Measurements from ENCODE around the gene SETD3. TPM values are rescaled to one million over a fixed set of nuclear protein-coding genes. Genes with fewer than 3 reads are reported as not detected.

Gene SETD3
- total RNA-seq, 6 experiments from 2014 or later, result 24.7 to 42.0 (median 28.8) TPM

DNA sequence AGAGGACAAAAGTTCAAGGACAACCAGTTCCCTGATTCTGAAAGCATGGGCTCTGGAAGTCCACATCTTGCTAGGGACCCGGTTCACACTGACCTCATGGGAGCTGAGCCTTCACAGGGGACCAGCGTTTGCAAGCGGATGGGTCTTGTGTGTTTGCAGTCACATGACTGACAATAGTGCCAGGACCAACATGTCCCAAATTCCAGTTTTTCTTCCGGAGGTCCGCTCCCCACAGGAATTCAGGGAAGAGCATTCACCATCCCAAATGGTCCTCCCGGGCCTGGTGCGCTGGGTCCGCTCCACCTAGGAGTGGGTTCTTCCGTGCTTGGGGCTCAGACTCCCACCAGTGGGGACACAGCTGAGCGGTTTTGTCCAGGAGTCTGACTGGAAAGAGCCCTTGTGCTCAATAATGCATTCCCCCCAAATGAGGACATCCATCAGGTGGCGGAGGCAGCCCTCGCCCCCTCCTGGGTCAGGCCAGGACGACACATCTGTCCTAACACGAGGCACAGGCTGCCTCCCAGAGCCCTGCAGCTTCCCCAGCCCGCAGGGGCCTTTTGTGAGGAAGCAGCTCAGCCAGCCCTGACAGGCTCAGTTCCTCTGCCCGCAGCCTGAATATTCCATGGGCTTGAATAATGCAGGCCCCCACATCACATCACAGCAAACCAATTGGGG lies 116.9 kb downstream of the SETD3 start:
- ATAC-seq (no peak), DNase-seq (no peak)
- H3K4me3 ChIP-seq, result no peak overlapping the region
- no peak overlapping the region for H3K27ac ChIP-seq
- intact Hi-C loops (cut with DNase I), result no loop called here
- WGBS (ENCODE audit: insufficient coverage, low coverage, low lambda C conversion rate, missing lambda C conversion rate), result no CpG with 5 or more reads among the region's 16 CpGs
- TF ChIP-seq, protein P1, sequence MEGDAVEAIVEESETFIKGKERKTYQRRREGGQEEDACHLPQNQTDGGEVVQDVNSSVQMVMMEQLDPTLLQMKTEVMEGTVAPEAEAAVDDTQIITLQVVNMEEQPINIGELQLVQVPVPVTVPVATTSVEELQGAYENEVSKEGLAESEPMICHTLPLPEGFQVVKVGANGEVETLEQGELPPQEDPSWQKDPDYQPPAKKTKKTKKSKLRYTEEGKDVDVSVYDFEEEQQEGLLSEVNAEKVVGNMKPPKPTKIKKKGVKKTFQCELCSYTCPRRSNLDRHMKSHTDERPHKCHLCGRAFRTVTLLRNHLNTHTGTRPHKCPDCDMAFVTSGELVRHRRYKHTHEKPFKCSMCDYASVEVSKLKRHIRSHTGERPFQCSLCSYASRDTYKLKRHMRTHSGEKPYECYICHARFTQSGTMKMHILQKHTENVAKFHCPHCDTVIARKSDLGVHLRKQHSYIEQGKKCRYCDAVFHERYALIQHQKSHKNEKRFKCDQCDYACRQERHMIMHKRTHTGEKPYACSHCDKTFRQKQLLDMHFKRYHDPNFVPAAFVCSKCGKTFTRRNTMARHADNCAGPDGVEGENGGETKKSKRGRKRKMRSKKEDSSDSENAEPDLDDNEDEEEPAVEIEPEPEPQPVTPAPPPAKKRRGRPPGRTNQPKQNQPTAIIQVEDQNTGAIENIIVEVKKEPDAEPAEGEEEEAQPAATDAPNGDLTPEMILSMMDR (IDR thresholded peaks at IDR 0.05), result no peak
- no peak for TF ChIP-seq POLR2A (IDR thresholded peaks at IDR 0.05)
- no peaks in the 10 kb centered on the region for H3K27me3 ChIP-seq
- no peaks in the 10 kb centered on the region for H3K9me3 ChIP-seq
- no peaks in the 10 kb centered on the region for H3K4me1 ChIP-seq
- no peaks in the 10 kb centered on the region for H3K36me3 ChIP-seq

DNA sequence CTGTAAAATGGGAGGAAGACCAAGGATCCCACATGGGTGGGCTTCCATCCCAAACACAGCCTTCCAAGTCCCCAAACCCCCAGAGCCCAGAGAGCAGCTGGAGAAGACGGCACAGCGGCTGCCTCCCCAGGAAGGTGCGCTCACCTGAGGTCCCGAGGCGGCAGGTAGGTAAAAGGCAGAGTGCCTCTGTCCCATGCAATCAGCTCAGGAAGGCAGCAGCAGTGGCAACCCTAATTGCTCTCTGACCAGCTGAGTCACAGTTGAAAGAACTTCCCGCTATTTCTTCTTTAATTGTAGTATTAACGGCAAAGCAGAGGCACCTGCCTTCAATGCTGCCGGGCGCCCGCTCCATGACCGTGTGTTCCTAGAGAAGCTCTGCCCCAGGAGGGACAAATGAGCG lies 117.6 kb downstream of the SETD3 start:
- DNase-seq (no peak), ATAC-seq (no peak)
- no peaks in the 10 kb centered on the region for H3K36me3 ChIP-seq
- H3K4me1 ChIP-seq, result no peaks in the 10 kb centered on the region
- intact Hi-C loops (cut with DNase I), result no loop called here
- H3K27me3 ChIP-seq, result no peaks in the 10 kb centered on the region
- H3K4me3 ChIP-seq, result no peak overlapping the region
- H3K27ac ChIP-seq, result no peak overlapping the region
- TF ChIP-seq, protein P1 (IDR thresholded peaks at IDR 0.05), result no peak
- no peaks in the 10 kb centered on the region for H3K9me3 ChIP-seq
- 68% methylated on average over 6 of the region's 12 CpGs for WGBS (ENCODE audit: insufficient coverage, low coverage, low lambda C conversion rate, missing lambda C conversion rate)

DNA sequence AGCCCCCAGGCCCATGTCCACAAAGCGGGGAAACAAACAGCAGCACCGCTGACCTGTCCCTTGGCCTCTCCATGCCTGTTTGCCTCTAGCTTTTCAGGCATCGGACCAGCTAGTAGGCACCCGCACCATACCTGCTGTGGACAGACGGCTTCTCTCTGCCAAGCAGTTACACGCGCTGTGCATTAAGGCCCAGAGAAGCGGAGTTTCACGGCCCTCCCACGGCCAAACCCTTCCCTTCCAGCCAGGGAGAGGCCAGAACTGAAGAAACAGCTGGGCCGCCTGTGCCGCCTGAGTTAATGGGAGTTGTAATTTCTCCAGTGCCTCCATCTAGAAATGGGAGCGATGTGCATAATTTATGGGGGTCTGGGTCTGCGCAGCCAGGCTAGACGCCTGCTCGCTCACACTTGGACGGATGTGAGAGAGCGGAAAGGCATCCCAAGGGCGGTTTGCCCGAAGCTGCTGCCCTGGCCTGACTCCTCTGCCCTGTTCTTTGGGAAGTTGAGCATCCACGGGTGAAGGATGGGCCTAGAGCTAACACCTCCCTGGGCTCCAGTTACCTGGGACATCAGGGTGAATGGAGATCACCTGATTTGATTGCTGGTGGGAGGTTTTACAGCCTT lies 119.0 kb downstream of the SETD3 start:
- no peak for DNase-seq

DNA sequence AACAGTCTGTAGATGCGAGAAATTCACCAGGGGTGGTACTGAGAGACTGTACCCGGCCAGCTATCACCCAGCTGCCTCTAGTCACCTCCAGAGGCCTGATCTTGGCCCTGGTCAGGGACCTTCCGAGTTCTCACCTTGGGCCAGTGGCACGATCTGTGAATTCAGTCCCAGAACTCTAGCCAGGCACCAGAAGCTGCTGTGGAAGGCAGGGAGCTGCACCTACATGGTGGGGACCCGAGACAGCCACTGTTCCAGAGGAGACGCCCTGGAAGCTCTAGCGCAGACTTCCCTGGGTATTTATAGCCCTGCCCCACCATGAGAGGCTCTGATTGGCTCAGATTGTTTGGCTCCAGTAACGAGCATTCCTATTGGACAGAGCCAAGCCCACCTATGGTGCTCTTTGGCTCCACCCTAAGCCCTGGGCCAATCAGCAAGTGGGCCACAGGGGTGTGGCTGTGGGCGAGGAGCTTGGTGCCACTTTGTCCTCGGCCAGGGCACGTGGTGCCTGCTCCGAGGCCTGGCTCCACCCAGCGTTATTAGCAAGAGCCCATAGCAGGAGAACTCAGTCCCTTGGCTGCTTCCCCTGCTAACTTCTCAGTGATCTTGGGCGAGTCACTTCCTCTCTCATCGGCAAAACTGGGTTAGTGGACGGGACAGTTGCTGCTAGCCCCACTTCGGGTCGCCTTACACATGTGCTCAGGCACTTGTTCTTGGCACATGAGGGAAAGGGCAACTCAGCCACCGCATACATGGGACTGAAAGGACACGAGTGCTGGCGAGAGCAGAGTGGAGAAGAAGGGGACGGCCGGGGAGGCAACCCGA lies 119.7 kb downstream of the SETD3 start:
- H3K27me3 ChIP-seq, result no peaks in the 10 kb centered on the region
- no peak overlapping the region for H3K4me3 ChIP-seq
- H3K4me1 ChIP-seq, result no peaks in the 10 kb centered on the region
- no peak for TF ChIP-seq POLR2A (IDR thresholded peaks at IDR 0.05)
- TF ChIP-seq, protein P1 (IDR thresholded peaks at IDR 0.05), result no peak
- intact Hi-C loops (cut with DNase I), result no loop called here
- H3K9me3 ChIP-seq, result no peaks in the 10 kb centered on the region
- DNase-seq (no peak), ATAC-seq (no peak)
- no peaks in the 10 kb centered on the region for H3K36me3 ChIP-seq
- 87% methylated on average over 4 of the region's 24 CpGs for WGBS (ENCODE audit: insufficient coverage, low coverage, low lambda C conversion rate, missing lambda C conversion rate)
- no peak overlapping the region for H3K27ac ChIP-seq

More for the DNA sequence above, 119.0 kb downstream of the SETD3 start:
- Histone ChIP-seq H3K9me3 (no peaks in the 10 kb centered on the region), H3K4me1 (no peaks in the 10 kb centered on the region), H3K27me3 (no peaks in the 10 kb centered on the region), H3K4me3 (no peak overlapping the region), H3K36me3 (no peaks in the 10 kb centered on the region), H3K27ac (no peak overlapping the region)
- no peak for ATAC-seq
- 89% methylated on average over 10 of the region's 21 CpGs for WGBS (ENCODE audit: insufficient coverage, low coverage, low lambda C conversion rate, missing lambda C conversion rate)
- intact Hi-C loops (cut with DNase I), result no loop called here
- no peak for TF ChIP-seq POLR2A (IDR thresholded peaks at IDR 0.05)
- TF ChIP-seq, protein P1 (IDR thresholded peaks at IDR 0.05), result no peak

Data from right lobe of liver (tissue), 6 donors.